ENCODE data around the gene CDH4.

DNA sequence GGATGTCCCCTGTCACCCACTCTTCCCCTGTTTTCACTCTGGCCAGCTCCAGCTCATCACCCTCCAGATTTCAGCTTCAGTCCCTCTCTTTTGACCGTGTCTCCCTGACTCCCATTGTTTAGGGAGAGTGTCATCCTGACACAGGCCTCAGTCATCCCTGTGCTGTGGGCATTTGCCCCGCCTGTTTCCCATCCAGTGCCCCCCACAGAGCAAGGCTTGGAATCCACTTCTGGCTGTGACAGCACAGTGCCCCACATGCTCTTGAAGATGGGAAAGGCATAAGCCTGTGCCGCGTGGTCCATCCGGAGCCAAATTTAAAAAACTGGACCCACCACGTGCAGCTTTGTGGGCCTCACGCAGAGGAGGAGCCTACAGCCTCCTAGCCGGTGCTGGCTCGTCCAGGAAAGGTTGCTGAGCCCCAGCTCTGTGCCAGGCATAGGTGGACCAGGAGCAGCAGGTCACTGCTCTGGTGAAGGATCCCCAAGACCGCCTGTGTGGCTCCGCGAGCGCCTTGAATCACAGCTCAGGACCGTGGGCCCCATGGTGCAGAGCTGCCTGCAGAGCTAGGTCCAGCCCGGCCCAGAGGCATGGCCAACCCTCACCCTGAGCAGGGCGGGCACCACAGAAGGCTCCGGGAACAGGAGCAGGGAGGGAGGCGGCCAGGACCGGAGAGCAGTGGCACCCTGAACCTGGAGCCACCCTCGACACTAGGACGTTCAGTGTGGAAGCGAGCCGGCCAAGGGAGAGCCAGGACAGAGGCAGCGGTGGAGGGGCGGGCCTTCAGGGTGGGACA is 172.8 kb downstream of the CDH4 start:
- no peak for TF ChIP-seq JUN (CRISPR knock-in tag; IDR thresholded peaks at IDR 0.05)
- TF ChIP-seq CTCF (IDR thresholded peaks at IDR 0.05): no peak
- TF ChIP-seq E2F1 (CRISPR knock-in tag; IDR thresholded peaks at IDR 0.05): no peak
